HG03108 (cell line): ENCODE data around the gene DONSON.

Experiments
- ATAC-seq: cut with Tn5 transposase; IDR thresholded peaks from one replicate; pipeline ENCODE4 v1.9.1; 2021; ENCODE audit warnings: moderate library complexity; ENCODE audit not compliant: unreplicated experiment

The DONSON gene

GRCh38 chr21:33566514-33566913 is 22.0 kb downstream of the DONSON start:
- no peak for ATAC-seq

- no peak for ATAC-seq
Observed at GRCh38 chr21:33562389-33562788, 26.1 kb downstream of the DONSON start.

- ATAC-seq, result no peak
Observed at GRCh38 chr21:33561373-33561772, 27.1 kb downstream of the DONSON start.

- no peak for ATAC-seq
Observed at GRCh38 chr21:33560965-33561364, 27.5 kb downstream of the DONSON start.

- no peak for ATAC-seq
Observed at GRCh38 chr21:33559813-33560212, 28.7 kb downstream of the DONSON start.

- no peak for ATAC-seq
Observed at GRCh38 chr21:33558777-33559421, 29.6 kb downstream of the DONSON start.

GRCh38 chr21:33557447-33557846 is 31.0 kb downstream of the DONSON start:
- no peak for ATAC-seq

GRCh38 chr21:33554982-33555344 is 33.5 kb downstream of the DONSON start:
- no peak for ATAC-seq

GRCh38 chr21:33554236-33554981 is 34.1 kb downstream of the DONSON start:
- no peak for ATAC-seq

- no peak for ATAC-seq
Observed at GRCh38 chr21:33552999-33553598, 35.4 kb downstream of the DONSON start.

- ATAC-seq, result no peak
Observed at GRCh38 chr21:33552093-33552998, 36.1 kb downstream of the DONSON start.

- ATAC-seq, result no peak
Observed at GRCh38 chr21:33551664-33552063, 36.8 kb downstream of the DONSON start.

GRCh38 chr21:33550772-33551660 is 37.5 kb downstream of the DONSON start:
- no peak for ATAC-seq

GRCh38 chr21:33549848-33550771 is 38.4 kb downstream of the DONSON start:
- no peak for ATAC-seq

GRCh38 chr21:33546086-33546485 is 42.4 kb downstream of the DONSON start:
- ATAC-seq, result no peak

GRCh38 chr21:33544451-33545195 is 43.9 kb downstream of the DONSON start:
- ATAC-seq, result no peak

- ATAC-seq, result no peak
Observed at GRCh38 chr21:33543505-33544129, 44.9 kb downstream of the DONSON start.
